ENCODE data around the gene ROS1. TPM values are rescaled to one million over a fixed set of nuclear protein-coding genes. Genes with fewer than 3 reads are reported as not detected.

ROS1 gene
- total and polyA plus RNA-seq, 2 donors (not counting 1 experiment from before 2014, with no cell fraction given) = not detected

- Histone ChIP-seq H3K4me1 (ENCODE audit: control insufficient read depth in 2 of 2, insufficient read depth in 2 of 2, low read length in 2 of 2) (no peaks in the 10 kb centered on the region), H4K20me1 (ENCODE audit: control insufficient read depth, insufficient read depth, low read length, poor library complexity, severe bottlenecking) (no peaks in the 10 kb centered on the region), H3K9me3 (ENCODE audit: control extremely low read depth in 1 of 3, control insufficient read depth in 2 of 3, insufficient read depth in 1 of 3, low read length in 2 of 3) (no peaks in the 10 kb centered on the region), H3K79me2 (ENCODE audit: control insufficient read depth, insufficient read depth, low read length) (no peaks in the 10 kb centered on the region), H3K4me2 (replicated peaks; ENCODE audit: low read depth, low read length, poor library complexity, severe bottlenecking) (no peak overlapping the region), H2AFZ (ENCODE audit: insufficient read depth, low read depth, low read length, poor library complexity, severe bottlenecking) (no peak overlapping the region), H3K9ac (ENCODE audit: low read length) (no peak overlapping the region), H3K27me3 (replicated peaks in 1 of 4; ENCODE audit: control extremely low read depth in 1 of 4, control insufficient read depth in 3 of 4, insufficient read depth in 4 of 4, low read length in 3 of 4) (peaks cover 0 to 5% (median 2%) of the 10 kb centered on the region in 4 experiments), H3K27ac (ENCODE audit: low read length in 2 of 2) (no peak overlapping the region), H3K4me3 (ENCODE audit: control extremely low read depth in 1 of 5, extremely low read depth in 1 of 5, insufficient read depth in 1 of 5, low read depth in 2 of 5, low read length in 4 of 5) (no peak overlapping the region), H3K36me3 (replicated peaks in 1 of 2; ENCODE audit: control extremely low read depth in 1 of 2, control insufficient read depth in 1 of 2, extremely low read depth in 1 of 2, insufficient read depth in 2 of 2, low read length in 1 of 2) (no peaks in the 10 kb centered on the region)
- Mint-ChIP-seq H3K4me1 (no peaks in the 10 kb centered on the region), H3K9me3 (ENCODE audit: insufficient read depth) (no peaks in the 10 kb centered on the region), H3K4me3 (no peak overlapping the region), H3K27me3 (peaks cover 24% of the 10 kb centered on the region), H3K27ac (no peak overlapping the region)
- no peak for DNase-seq
- 100% methylated on average over 1 of the region's 4 CpGs for WGBS (ENCODE audit: insufficient coverage)
- ChIA-PET POLR2A (no interaction called here), CTCF (no interaction called here)
- intact Hi-C loops (cut with micrococcal nuclease) = no loop called here
- ATAC-seq (ENCODE audit: low read depth) = no peak
- TF ChIP-seq CTCF (IDR thresholded peaks at IDR 0.05) (no peak), EZH2 (IDR thresholded peaks at IDR 0.05; ENCODE audit: borderline replicate concordance, insufficient read depth, low read depth, low read length, poor library complexity, severe bottlenecking) (no peak)
These were observed 42.1 kb upstream of the ROS1 start for GRCh38 chr6:117467876-117468275.

GRCh38 chr6:117465691-117466090 is 39.9 kb upstream of the ROS1 start:
- no peak overlapping the region for H3K9ac ChIP-seq (ENCODE audit: low read length)
- ChIA-PET POLR2A (no interaction called here), CTCF (interaction anchor here (0.9 kb wide), 1 partner anchor 16 kb away, joined by 4 read pairs; no protein-coding TSS in a partner anchor)
- H3K4me2 ChIP-seq (replicated peaks; ENCODE audit: low read depth, low read length, poor library complexity, severe bottlenecking) = no peak overlapping the region
- no peaks in the 10 kb centered on the region for H3K9me3 ChIP-seq (ENCODE audit: control extremely low read depth in 1 of 3, control insufficient read depth in 2 of 3, insufficient read depth in 1 of 3, low read length in 2 of 3)
- WGBS (ENCODE audit: insufficient coverage) = 17% methylated on average over 1 of the region's 1 CpG
- no peak overlapping the region for H3K4me3 ChIP-seq (ENCODE audit: control extremely low read depth in 1 of 5, extremely low read depth in 1 of 5, insufficient read depth in 1 of 5, low read depth in 2 of 5, low read length in 4 of 5)
- Mint-ChIP-seq H3K27ac (no peak overlapping the region), H3K4me1 (no peaks in the 10 kb centered on the region), H3K4me3 (no peak overlapping the region), H3K27me3 (peaks cover 25% of the 10 kb centered on the region), H3K9me3 (ENCODE audit: insufficient read depth) (no peaks in the 10 kb centered on the region)
- H4K20me1 ChIP-seq (ENCODE audit: control insufficient read depth, insufficient read depth, low read length, poor library complexity, severe bottlenecking) = no peaks in the 10 kb centered on the region
- no peak overlapping the region for H2AFZ ChIP-seq (ENCODE audit: insufficient read depth, low read depth, low read length, poor library complexity, severe bottlenecking)
- no peak for TF ChIP-seq CTCF (IDR thresholded peaks at IDR 0.05)
- TF ChIP-seq EZH2 (IDR thresholded peaks at IDR 0.05; ENCODE audit: borderline replicate concordance, insufficient read depth, low read depth, low read length, poor library complexity, severe bottlenecking) = no peak
- intact Hi-C loops (cut with micrococcal nuclease) = no loop called here
- no peaks in the 10 kb centered on the region for H3K4me1 ChIP-seq (ENCODE audit: control insufficient read depth in 2 of 2, insufficient read depth in 2 of 2, low read length in 2 of 2)
- DNase-seq (no peak), ATAC-seq (ENCODE audit: low read depth) (no peak)
- H3K79me2 ChIP-seq (ENCODE audit: control insufficient read depth, insufficient read depth, low read length) = no peaks in the 10 kb centered on the region
- H3K27ac ChIP-seq (ENCODE audit: low read length in 2 of 2) = no peak overlapping the region
- peaks cover 0 to 5% (median 5%) of the 10 kb centered on the region in 4 experiments for H3K27me3 ChIP-seq (replicated peaks in 1 of 4; ENCODE audit: control extremely low read depth in 1 of 4, control insufficient read depth in 3 of 4, insufficient read depth in 4 of 4, low read length in 3 of 4)
- no peaks in the 10 kb centered on the region for H3K36me3 ChIP-seq (replicated peaks in 1 of 2; ENCODE audit: control extremely low read depth in 1 of 2, control insufficient read depth in 1 of 2, extremely low read depth in 1 of 2, insufficient read depth in 2 of 2, low read length in 1 of 2)

Data from B cell (primary cell).